Measurements from ENCODE around the gene SERINC2.

- no peak for TF ChIP-seq CTCF (optimal IDR thresholded peaks at IDR 0.05 in 1 of 3, IDR thresholded peaks at IDR 0.05 in 1 of 3, conservative IDR thresholded peaks at IDR 0.05 in 1 of 3; ENCODE audit: extremely low read depth in 1 of 3, insufficient read depth in 2 of 3, low read length in 3 of 3)
- no peak for TF ChIP-seq EZH2 (IDR thresholded peaks at IDR 0.05; ENCODE audit: low read length)
These were observed 2.1 kb upstream of the SERINC2 start for GRCh38 chr1:31410871-31411270.
